DOHH2 (cell line): ENCODE measurements around the gene MYD88.
"Not testable (repeated sequence)": the region's sequence is repeated elsewhere in the genome, so short reads cannot be mapped to it uniquely, and the experiment has no call there.

Experiments
- H3F3A ChIP-seq: fragments of 200-600 bp; sonication (generic), shearing (Covaris generic); 2 replicates; pipeline ENCODE4 v1.6.0; 2016; ENCODE audit warnings: antibody characterized with exemption, mild to moderate bottlenecking; ENCODE audit not compliant: control insufficient read depth, insufficient read depth
- H3K27ac ChIP-seq: fragments of 200-600 bp; sonication (generic); 2 replicates; pipeline ENCODE4 v1.5.1; 2014; ENCODE audit warnings: low read depth, mild to moderate bottlenecking, low read length, moderate library complexity
- H3K27me3 ChIP-seq: fragments of 200-600 bp; sonication (generic); 2 replicates; pipeline ENCODE4 v1.6.1; 2014; ENCODE audit warnings: mild to moderate bottlenecking, low read length, mixed read lengths; ENCODE audit not compliant: control insufficient read depth
- H3K36me3 ChIP-seq: fragments of 200-600 bp; sonication (generic); 2 replicates; pipeline ENCODE4 v1.6.1; 2014; ENCODE audit warnings: mild to moderate bottlenecking, low read length, moderate library complexity, mixed read lengths; ENCODE audit not compliant: control insufficient read depth
- H3K4me1 ChIP-seq: fragments of 200-600 bp; sonication (generic); 2 replicates; pipeline ENCODE4 v1.6.1; 2014; ENCODE audit warnings: mild to moderate bottlenecking, low read length, mixed read lengths; ENCODE audit not compliant: control insufficient read depth
- H3K4me2 ChIP-seq: fragments of 200-600 bp; sonication (generic); 2 replicates; pipeline ENCODE4 v1.6.0; 2014; ENCODE audit warnings: mild to moderate bottlenecking, low read length, moderate library complexity
- H3K4me3 ChIP-seq: fragments of 200-600 bp; sonication (generic); 2 replicates; pipeline ENCODE4 v1.5.1; 2014; ENCODE audit warnings: mild to moderate bottlenecking, low read length, mixed read lengths
- H3K79me2 ChIP-seq: fragments of 200-600 bp; sonication (generic); 2 replicates; pipeline ENCODE4 v1.6.1; 2014; ENCODE audit warnings: mild to moderate bottlenecking, low read length, mixed read lengths; ENCODE audit not compliant: control insufficient read depth
- H3K9me2 ChIP-seq: fragments of 200-600 bp; sonication (generic); replicated peaks from 2 replicates; pipeline ENCODE4 v1.6.1; 2014; ENCODE audit warnings: mild to moderate bottlenecking, low read length, mixed read lengths; ENCODE audit not compliant: control insufficient read depth
- H3K9me3 ChIP-seq: fragments of 200-600 bp; sonication (generic); 2 replicates; pipeline ENCODE4 v1.6.1; 2014; ENCODE audit warnings: antibody characterized with exemption, low read length, mixed read lengths; ENCODE audit not compliant: control insufficient read depth, insufficient read depth
- H4K20me1 ChIP-seq: fragments of 200-600 bp; sonication (generic); 2 replicates; pipeline ENCODE4 v1.6.0; 2014; ENCODE audit warnings: low read depth, mild to moderate bottlenecking, antibody characterized with exemption, low read length, moderate library complexity; ENCODE audit not compliant: control insufficient read depth, insufficient read depth
- CTCF ChIP-seq: fragments of 200-600 bp; sonication (generic); IDR thresholded peaks from one replicate; pipeline ENCODE4 v1.5.1; 2014; ENCODE audit warnings: antibody characterized with exemption, mild to moderate bottlenecking, low read depth, low read length; ENCODE audit not compliant: poor library complexity, severe bottlenecking
- EZH2phosphoT487 ChIP-seq: fragments of 200-600 bp; sonication (generic); IDR thresholded peaks from 2 replicates; pipeline ENCODE4 v1.6.1; 2017; ENCODE audit warnings: borderline replicate concordance, mild to moderate bottlenecking, antibody characterized with exemption, low read length, moderate library complexity, mixed read lengths

MYD88 gene

GRCh38 chr3:38131621-38132369 lies 6.7 kb upstream of the MYD88 start:
- Histone ChIP-seq H3K79me2 (peaks cover 19% of the 10 kb centered on the region), H3K27ac (no peak overlapping the region), H3K4me1 (peaks cover 11% of the 10 kb centered on the region), H3K27me3 (no peaks in the 10 kb centered on the region), H4K20me1 (peaks cover 3% of the 10 kb centered on the region; the same call in 1 of the 2 replicates), H3K9me3 (no peaks in the 10 kb centered on the region), H3F3A (no peaks in the 10 kb centered on the region), H3K9me2 (no peaks in the 10 kb centered on the region), H3K36me3 (peaks cover 81% of the 10 kb centered on the region), H3K4me3 (no peak overlapping the region), H3K4me2 (no peak overlapping the region)
- TF ChIP-seq CTCF: peak; percentile 88
- TF ChIP-seq EZH2phosphoT487: no peak

- H4K20me1 ChIP-seq: peaks cover 3% of the 10 kb centered on the region; the same call in 1 of the 2 replicates
- H3K4me1 ChIP-seq: peaks cover 21% of the 10 kb centered on the region
- peaks cover 71% of the 10 kb centered on the region for H3K36me3 ChIP-seq
- H3K27me3 ChIP-seq: no peaks in the 10 kb centered on the region
- peaks cover 30% of the 10 kb centered on the region for H3K79me2 ChIP-seq
- H3K9me2 ChIP-seq: no peaks in the 10 kb centered on the region
- no peak overlapping the region for H3K27ac ChIP-seq
- no peaks in the 10 kb centered on the region for H3F3A ChIP-seq
- no peak overlapping the region for H3K4me3 ChIP-seq
- TF ChIP-seq EZH2phosphoT487 (no peak), CTCF (no peak)
- H3K4me2 ChIP-seq: no peak overlapping the region
- no peaks in the 10 kb centered on the region for H3K9me3 ChIP-seq
Observed at GRCh38 chr3:38133209-38133556, 5.3 kb upstream of the MYD88 start.

GRCh38 chr3:38133557-38134405 lies 4.7 kb upstream of the MYD88 start:
- Histone ChIP-seq H3F3A (no peaks in the 10 kb centered on the region), H3K79me2 (peaks cover 34% of the 10 kb centered on the region), H3K9me3 (no peaks in the 10 kb centered on the region), H3K27ac (no peak overlapping the region), H3K36me3 (peaks cover 70% of the 10 kb centered on the region), H3K9me2 (no peaks in the 10 kb centered on the region), H3K27me3 (no peaks in the 10 kb centered on the region), H3K4me1 (peaks cover 22% of the 10 kb centered on the region), H3K4me3 (no peak overlapping the region), H3K4me2 (no peak overlapping the region), H4K20me1 (peaks cover 3% of the 10 kb centered on the region; the same call in 1 of the 2 replicates)
- TF ChIP-seq CTCF: no peak
- TF ChIP-seq EZH2phosphoT487: no peak

- not testable (repeated sequence) for H3K27ac ChIP-seq, H3K4me2 ChIP-seq, H3K27me3 ChIP-seq, H3F3A ChIP-seq, H3K9me3 ChIP-seq, H3K9me2 ChIP-seq, H3K4me3 ChIP-seq, H4K20me1 ChIP-seq
- peaks cover 65% of the 10 kb centered on the region for H3K36me3 ChIP-seq
- peaks cover 27% of the 10 kb centered on the region for H3K4me1 ChIP-seq
- H3K79me2 ChIP-seq: peaks cover 42% of the 10 kb centered on the region
Observed at GRCh38 chr3:38134517-38135143, 3.8 kb upstream of the MYD88 start.

- H3K9me2 ChIP-seq, H3F3A ChIP-seq, H4K20me1 ChIP-seq, H3K27me3 ChIP-seq, H3K9me3 ChIP-seq: not testable (repeated sequence)
- Histone ChIP-seq H3K27ac (peak overlapping the region; percentile 17), H3K4me2 (peak overlapping the region; percentile 94), H3K79me2 (peaks cover 48% of the 10 kb centered on the region), H3K36me3 (peaks cover 68% of the 10 kb centered on the region), H3K4me3 (peak overlapping the region; percentile 90), H3K4me1 (peaks cover 35% of the 10 kb centered on the region)
Observed at GRCh38 chr3:38135621-38136277, 2.7 kb upstream of the MYD88 start.
